ENCODE results near the gene NKX2-8. TPM values are rescaled to one million over a fixed set of nuclear protein-coding genes. Genes with fewer than 3 reads are reported as not detected.

Gene NKX2-8
- polyA plus RNA-seq, 3 donors = not detected

DNA sequence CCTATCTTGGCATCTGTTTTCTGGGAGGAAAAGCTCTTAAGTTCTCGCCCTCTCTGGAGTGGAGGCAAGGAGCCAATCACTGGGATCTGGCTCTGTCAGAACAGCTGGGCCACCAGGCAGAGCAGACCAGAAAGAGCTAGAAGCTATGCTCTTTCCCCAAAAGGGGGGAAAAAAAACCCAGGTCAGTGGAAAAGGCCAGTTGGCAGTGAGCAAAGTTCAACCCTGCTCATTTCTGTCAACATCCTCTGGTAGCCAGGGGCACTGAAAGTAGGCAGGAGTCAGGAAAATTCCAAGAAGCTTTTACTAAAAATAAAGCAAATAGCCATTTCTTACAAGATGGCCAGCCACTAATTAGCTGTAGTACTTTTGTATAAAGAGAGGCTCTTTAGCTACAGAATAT, 42.6 kb upstream of the NKX2-8 start:
- intact Hi-C loops (cut with micrococcal nuclease) = no loop called here
- TF ChIP-seq, protein P1, sequence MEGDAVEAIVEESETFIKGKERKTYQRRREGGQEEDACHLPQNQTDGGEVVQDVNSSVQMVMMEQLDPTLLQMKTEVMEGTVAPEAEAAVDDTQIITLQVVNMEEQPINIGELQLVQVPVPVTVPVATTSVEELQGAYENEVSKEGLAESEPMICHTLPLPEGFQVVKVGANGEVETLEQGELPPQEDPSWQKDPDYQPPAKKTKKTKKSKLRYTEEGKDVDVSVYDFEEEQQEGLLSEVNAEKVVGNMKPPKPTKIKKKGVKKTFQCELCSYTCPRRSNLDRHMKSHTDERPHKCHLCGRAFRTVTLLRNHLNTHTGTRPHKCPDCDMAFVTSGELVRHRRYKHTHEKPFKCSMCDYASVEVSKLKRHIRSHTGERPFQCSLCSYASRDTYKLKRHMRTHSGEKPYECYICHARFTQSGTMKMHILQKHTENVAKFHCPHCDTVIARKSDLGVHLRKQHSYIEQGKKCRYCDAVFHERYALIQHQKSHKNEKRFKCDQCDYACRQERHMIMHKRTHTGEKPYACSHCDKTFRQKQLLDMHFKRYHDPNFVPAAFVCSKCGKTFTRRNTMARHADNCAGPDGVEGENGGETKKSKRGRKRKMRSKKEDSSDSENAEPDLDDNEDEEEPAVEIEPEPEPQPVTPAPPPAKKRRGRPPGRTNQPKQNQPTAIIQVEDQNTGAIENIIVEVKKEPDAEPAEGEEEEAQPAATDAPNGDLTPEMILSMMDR (IDR thresholded peaks at IDR 0.05) = no peak
- no peaks in the 10 kb centered on the region for H3K27me3 ChIP-seq (ENCODE audit: control insufficient read depth in 2 of 2, insufficient read depth in 2 of 2, low read length in 2 of 2)
- peaks cover 2 to 5% (median 5%) of the 10 kb centered on the region in 3 donors for H3K27me3 Mint-ChIP-seq (ENCODE audit: low read depth in 3 of 3)
- no peak overlapping the region for H3K27ac Mint-ChIP-seq
- 90% methylated on average over 1 of the region's 1 CpG for WGBS (ENCODE audit: insufficient coverage)
- H3K27ac ChIP-seq (ENCODE audit: low read depth in 1 of 2, low read length in 2 of 2) = no peak overlapping the region
- H3K4me1 Mint-ChIP-seq = no peaks in the 10 kb centered on the region
- peaks cover 0 to 8% (median 2%) of the 10 kb centered on the region in 7 donors for H3K9me3 Mint-ChIP-seq
- no peaks in the 10 kb centered on the region for H3K36me3 ChIP-seq (replicated peaks in 1 of 2; ENCODE audit: control insufficient read depth in 1 of 2, insufficient read depth in 2 of 2, low read length in 2 of 2)
- no peak overlapping the region for H3K4me3 Mint-ChIP-seq
- no peak for DNase-seq
- H3K9me3 ChIP-seq (replicated peaks in 1 of 2; ENCODE audit: control insufficient read depth in 1 of 2, insufficient read depth in 1 of 2, low read length in 2 of 2) = no peaks in the 10 kb centered on the region
- H3K4me2 ChIP-seq (replicated peaks; ENCODE audit: extremely low read depth, low read length, poor library complexity, severe bottlenecking) = no peak overlapping the region
- H3K4me1 ChIP-seq (ENCODE audit: control insufficient read depth in 1 of 2, insufficient read depth in 2 of 2, low read length in 2 of 2) = no peaks in the 10 kb centered on the region
- no peak overlapping the region for H2AFZ ChIP-seq (ENCODE audit: insufficient read depth, low read depth, low read length, poor library complexity, severe bottlenecking)
- H3K9ac ChIP-seq (ENCODE audit: insufficient read depth, low read length, poor library complexity, severe bottlenecking) = no peak overlapping the region
- H3K36me3 Mint-ChIP-seq = no peaks in the 10 kb centered on the region
- H3K4me3 ChIP-seq (replicated peaks in 1 of 3; ENCODE audit: low read depth in 2 of 3, low read length in 3 of 3) = no peak overlapping the region
- H4K20me1 ChIP-seq (ENCODE audit: insufficient read depth, low read length) = no peaks in the 10 kb centered on the region
- H3K79me2 ChIP-seq (ENCODE audit: insufficient read depth, low read length) = no peaks in the 10 kb centered on the region

DNA sequence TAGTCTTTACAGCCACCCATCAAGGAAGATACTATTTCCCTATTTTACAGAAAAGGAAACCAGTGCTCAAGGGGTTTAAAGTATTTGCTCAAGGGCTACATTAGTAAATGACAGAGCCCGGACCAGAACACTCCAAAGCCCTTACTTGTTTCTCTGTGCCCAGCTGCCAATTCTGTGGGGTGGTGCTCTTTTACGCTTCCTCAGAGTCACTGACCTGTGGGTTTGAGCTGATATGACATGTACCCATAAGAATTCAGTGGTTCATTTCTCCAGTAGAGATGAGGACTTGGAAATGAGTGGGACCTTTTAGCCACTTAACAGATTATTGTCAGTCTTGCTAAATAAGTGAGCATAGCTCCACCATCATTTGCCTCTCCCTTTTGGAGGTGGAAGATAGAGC, 37.4 kb upstream of the NKX2-8 start:
- intact Hi-C loops (cut with micrococcal nuclease) = no loop called here
- Histone ChIP-seq H3K27me3 (ENCODE audit: control insufficient read depth in 2 of 2, insufficient read depth in 2 of 2, low read length in 2 of 2) (no peaks in the 10 kb centered on the region), H3K9ac (ENCODE audit: insufficient read depth, low read length, poor library complexity, severe bottlenecking) (no peak overlapping the region), H3K27ac (ENCODE audit: low read depth in 1 of 2, low read length in 2 of 2) (no peak overlapping the region), H3K4me2 (replicated peaks; ENCODE audit: extremely low read depth, low read length, poor library complexity, severe bottlenecking) (no peak overlapping the region), H3K36me3 (replicated peaks in 1 of 2; ENCODE audit: control insufficient read depth in 1 of 2, insufficient read depth in 2 of 2, low read length in 2 of 2) (no peaks in the 10 kb centered on the region), H4K20me1 (ENCODE audit: insufficient read depth, low read length) (no peaks in the 10 kb centered on the region), H2AFZ (ENCODE audit: insufficient read depth, low read depth, low read length, poor library complexity, severe bottlenecking) (no peak overlapping the region), H3K4me1 (ENCODE audit: control insufficient read depth in 1 of 2, insufficient read depth in 2 of 2, low read length in 2 of 2) (no peaks in the 10 kb centered on the region), H3K9me3 (replicated peaks in 1 of 2; ENCODE audit: control insufficient read depth in 1 of 2, insufficient read depth in 1 of 2, low read length in 2 of 2) (no peaks in the 10 kb centered on the region), H3K4me3 (replicated peaks in 1 of 3; ENCODE audit: low read depth in 2 of 3, low read length in 3 of 3) (no peak overlapping the region), H3K79me2 (ENCODE audit: insufficient read depth, low read length) (no peaks in the 10 kb centered on the region)
- no peak overlapping the region for H3K4me3 Mint-ChIP-seq
- TF ChIP-seq, protein P1 (IDR thresholded peaks at IDR 0.05) = no peak
- DNase-seq = no peak
- H3K27ac Mint-ChIP-seq = no peak overlapping the region
- no peaks in the 10 kb centered on the region for H3K4me1 Mint-ChIP-seq
- H3K36me3 Mint-ChIP-seq = no peaks in the 10 kb centered on the region
- WGBS (ENCODE audit: insufficient coverage) = no CpG with 5 or more reads among the region's 2 CpGs
- H3K9me3 Mint-ChIP-seq = peaks cover 0 to 8% (median 2%) of the 10 kb centered on the region in 7 donors
- H3K27me3 Mint-ChIP-seq (ENCODE audit: low read depth in 3 of 3) = peaks cover 2 to 4% (median 3%) of the 10 kb centered on the region in 3 donors
